Naive thymus-derived CD4-positive, alpha-beta T cell (primary cell): ENCODE data around the gene OR7A10. TPM values are rescaled to one million over a fixed set of nuclear protein-coding genes. Genes with fewer than 3 reads are reported as not detected.

Experiments
- ATAC-seq: fragments of 150-1000 bp; cut with Tn5 transposase; 2 replicates; pipeline ENCODE4 v1.10.0; 2021; ENCODE audit warnings: mild to moderate bottlenecking, moderate library complexity
- CTCF ChIA-PET: fragments of 350-600 bp; sonication (Branson Sonifier 250); formaldehyde crosslinking; loops from one replicate; lab custom pipeline; 2021; ENCODE audit warnings: antibody characterized with exemption; lab: Charles Lee
- POLR2A ChIA-PET: fragments of 350-600 bp; sonication (Branson Sonifier 250); formaldehyde crosslinking; loops from one replicate; lab custom pipeline; 2021; ENCODE audit warnings: antibody characterized with exemption, inconsistent platforms; lab: Charles Lee
- DNase-seq, 9 donors: peaks; one replicate each; pipeline versions ENCODE4 v3.0.0 to v3.0.0-alpha.2; 2020 to 2022; ENCODE audit warnings: mixed read lengths in 1 of 9
- H3K27ac ChIP-seq: one replicate; pipeline ENCODE4 v1.7.0; 2013; ENCODE audit warnings: mild to moderate bottlenecking, low read depth, low read length, moderate library complexity
- H3K27me3 ChIP-seq, 2 donors: one replicate each; pipeline ENCODE4 v1.7.0; 2013; ENCODE audit warnings: low read length in 2 of 2, mild to moderate bottlenecking in 2 of 2, moderate library complexity in 2 of 2; ENCODE audit not compliant: control insufficient read depth in 2 of 2, insufficient read depth in 2 of 2
- H3K36me3 ChIP-seq, 3 experiments: 1 replicate in 2 of 3; 2 replicates in 1 of 3; pipeline ENCODE4 v1.7.0; 2013; ENCODE audit warnings: low read length in 3 of 3, mild to moderate bottlenecking in 3 of 3, moderate library complexity in 1 of 3; ENCODE audit not compliant: insufficient read depth in 3 of 3, control insufficient read depth in 2 of 3
- H3K4me1 ChIP-seq, 2 donors: one replicate each; pipeline ENCODE4 v1.7.0; 2013; ENCODE audit warnings: low read length in 2 of 2, mild to moderate bottlenecking in 2 of 2, moderate library complexity in 1 of 2; ENCODE audit not compliant: control insufficient read depth in 2 of 2, insufficient read depth in 2 of 2
- H3K4me3 ChIP-seq: 2 replicates; pipeline ENCODE4 v1.7.0; 2013; ENCODE audit warnings: mild to moderate bottlenecking, low read length
- H3K9me3 ChIP-seq, 3 experiments: 1 replicate in 2 of 3; 2 replicates in 1 of 3; pipeline ENCODE4 v1.7.0; 2013; ENCODE audit warnings: low read length in 3 of 3; ENCODE audit not compliant: control insufficient read depth in 2 of 3
- H3K27ac Mint-ChIP-seq, 9 donors: one replicate each; pipeline ENCODE4 v1.8.0; 2020 to 2022; ENCODE audit warnings: mixed read lengths in 9 of 9, mild to moderate bottlenecking in 8 of 9, moderate library complexity in 5 of 9, inconsistent platforms in 2 of 9
- H3K27me3 Mint-ChIP-seq, 5 donors: one replicate each; pipeline ENCODE4 v1.8.0; 2021 to 2022; ENCODE audit warnings: mixed read lengths in 5 of 5, mild to moderate bottlenecking in 1 of 5
- H3K36me3 Mint-ChIP-seq, 5 donors: one replicate each; pipeline ENCODE4 v1.8.0; 2020 to 2022; ENCODE audit warnings: mixed read lengths in 5 of 5, mild to moderate bottlenecking in 3 of 5, inconsistent platforms in 1 of 5
- H3K4me1 Mint-ChIP-seq, 7 donors: one replicate each; pipeline ENCODE4 v1.8.0; 2020 to 2022; ENCODE audit warnings: mixed read lengths in 7 of 7, mild to moderate bottlenecking in 3 of 7, inconsistent platforms in 1 of 7
- H3K4me3 Mint-ChIP-seq, 10 donors: one replicate each; pipeline ENCODE4 v1.8.0; 2020 to 2022; ENCODE audit warnings: mild to moderate bottlenecking in 10 of 10, mixed read lengths in 10 of 10, moderate library complexity in 6 of 10, inconsistent platforms in 2 of 10
- H3K9me3 Mint-ChIP-seq, 11 donors: one replicate each; pipeline ENCODE4 v1.8.0; 2020 to 2022; ENCODE audit warnings: mixed read lengths in 11 of 11, mild to moderate bottlenecking in 4 of 11, inconsistent platforms in 1 of 11, moderate library complexity in 1 of 11
- intact Hi-C, 2 donors: fragments of 100-400 bp; cut with micrococcal nuclease; formaldehyde crosslinking; loops; one replicate each; pipeline ENCODE4 v1.15.1; 2023
- polyA plus RNA-seq, 2 donors: library from polyadenylated mRNA; unstranded; fragments of 300-500 nt; fragmentation: Illumina TruSeq; gene quantifications; one replicate each; pipeline ENCODE4 v1.2.3, GENCODE V29; 2021
- total RNA-seq, 6 experiments: library from RNA in 5 of 6; stranded (reverse) in 5 of 6; gene quantifications; 1 replicate in 5 of 6; 2 replicates in 1 of 6; pipeline ENCODE4 v1.2.3 and lab custom pipeline; 2021 to 2026

The OR7A10 gene
- total and polyA plus RNA-seq, 7 experiments from 2014 or later, result not detected

GRCh38 chr19:14843578-14843977 lies 5.1 kb downstream of the OR7A10 start:
- Mint-ChIP-seq H3K9me3 (peaks cover 0 to 7% (median 0%) of the 10 kb centered on the region in 11 donors), H3K4me3 (no peak overlapping the region), H3K27me3 (peaks cover 0 to 51% (median 45%) of the 10 kb centered on the region in 5 donors), H3K4me1 (no peaks in the 10 kb centered on the region), H3K27ac (no peak overlapping the region), H3K36me3 (no peaks in the 10 kb centered on the region)
- ChIA-PET CTCF (no interaction called here), POLR2A (no interaction called here)
- H3K27ac ChIP-seq, result no peak overlapping the region
- H3K36me3 ChIP-seq, result no peaks in the 10 kb centered on the region
- H3K4me3 ChIP-seq, result no peak overlapping the region
- DNase-seq (no peak), ATAC-seq (no peak)
- H3K4me1 ChIP-seq, result no peaks in the 10 kb centered on the region
- no peaks in the 10 kb centered on the region for H3K9me3 ChIP-seq
- intact Hi-C loops, result no loop called here
- H3K27me3 ChIP-seq, result no peaks in the 10 kb centered on the region

- no peak for DNase-seq
- no peaks in the 10 kb centered on the region for H3K36me3 Mint-ChIP-seq
- ChIA-PET POLR2A (no interaction called here), CTCF (no interaction called here)
- H3K4me3 Mint-ChIP-seq, result no peak overlapping the region
- no peak for ATAC-seq
- no peaks in the 10 kb centered on the region for H3K4me1 Mint-ChIP-seq
- Histone ChIP-seq H3K4me1 (no peaks in the 10 kb centered on the region), H3K27ac (no peak overlapping the region), H3K9me3 (no peaks in the 10 kb centered on the region), H3K4me3 (no peak overlapping the region), H3K36me3 (no peaks in the 10 kb centered on the region), H3K27me3 (no peaks in the 10 kb centered on the region)
- peaks cover 0 to 47% (median 44%) of the 10 kb centered on the region in 5 donors for H3K27me3 Mint-ChIP-seq
- intact Hi-C loops, result no loop called here
- no peak overlapping the region for H3K27ac Mint-ChIP-seq
- peaks cover 0 to 7% (median 0%) of the 10 kb centered on the region in 11 donors for H3K9me3 Mint-ChIP-seq
Measured at GRCh38 chr19:14843169-14843568, 5.6 kb downstream of the OR7A10 start.

GRCh38 chr19:14840206-14840605 lies 8.5 kb downstream of the OR7A10 start:
- CTCF ChIA-PET, result no interaction called here
- Histone ChIP-seq H3K27me3 (no peaks in the 10 kb centered on the region), H3K27ac (no peak overlapping the region), H3K4me3 (no peak overlapping the region), H3K36me3 (no peaks in the 10 kb centered on the region), H3K9me3 (no peaks in the 10 kb centered on the region), H3K4me1 (no peaks in the 10 kb centered on the region)
- intact Hi-C loops, result no loop called here
- no peak overlapping the region for H3K4me3 Mint-ChIP-seq
- no peaks in the 10 kb centered on the region for H3K36me3 Mint-ChIP-seq
- no peak for DNase-seq
- no peak overlapping the region for H3K27ac Mint-ChIP-seq
- no peaks in the 10 kb centered on the region for H3K4me1 Mint-ChIP-seq
- H3K9me3 Mint-ChIP-seq, result peaks cover 0 to 7% (median 0%) of the 10 kb centered on the region in 11 donors
- POLR2A ChIA-PET, result no interaction called here
- peaks cover 0 to 49% (median 38%) of the 10 kb centered on the region in 5 donors for H3K27me3 Mint-ChIP-seq
- no peak for ATAC-seq

GRCh38 chr19:14837391-14837790 lies 11.3 kb downstream of the OR7A10 start:
- ChIA-PET POLR2A (no interaction called here), CTCF (no interaction called here)
- no peak for DNase-seq
- intact Hi-C loops, result no loop called here
- Histone ChIP-seq H3K27ac (no peak overlapping the region), H3K9me3 (no peaks in the 10 kb centered on the region), H3K27me3 (no peaks in the 10 kb centered on the region), H3K36me3 (no peaks in the 10 kb centered on the region), H3K4me1 (no peaks in the 10 kb centered on the region), H3K4me3 (no peak overlapping the region)
- Mint-ChIP-seq H3K4me3 (no peak overlapping the region), H3K4me1 (no peaks in the 10 kb centered on the region), H3K36me3 (no peaks in the 10 kb centered on the region), H3K27me3 (peaks cover 0 to 42% (median 21%) of the 10 kb centered on the region in 5 donors), H3K9me3 (peaks cover 0 to 3% (median 0%) of the 10 kb centered on the region in 11 donors), H3K27ac (no peak overlapping the region)
- no peak for ATAC-seq

DNA sequence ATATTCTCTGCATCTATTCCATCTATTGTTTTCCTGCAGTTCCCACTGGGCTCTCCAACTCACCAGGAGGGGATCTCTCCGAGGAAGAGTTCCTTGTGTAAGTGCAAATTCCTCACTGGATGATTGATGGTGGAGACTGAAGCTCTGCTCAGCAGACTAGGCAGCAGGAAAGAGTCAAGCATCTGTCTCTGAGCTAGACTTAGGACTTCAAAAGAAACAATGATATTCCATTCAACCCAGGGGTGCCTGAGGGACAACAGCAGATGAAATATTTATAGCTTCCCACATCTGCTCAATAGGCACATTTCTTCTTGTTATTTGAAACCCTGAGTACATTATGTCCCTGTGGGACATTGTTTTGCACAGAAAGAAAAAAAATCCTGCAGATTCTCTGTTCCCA lies 13.7 kb downstream of the OR7A10 start, which contains the start of the genes OR7A5 and OR7C1:
Gene OR7A5, minus strand, starts transcription at position 175 of the 400 bp plus-strand sequence. CDS start 6,944 bp downstream, outside the sequence.
Gene OR7C1, minus strand, starts transcription at position 175 of the 400 bp plus-strand sequence. CDS start 35,049 bp downstream, outside the sequence.
- no peak within 1 kb of the TSS for H3K4me3 Mint-ChIP-seq
- Histone ChIP-seq H3K27me3 (no peaks in the 10 kb centered on the region), H3K9me3 (no peaks in the 10 kb centered on the region), H3K36me3 (no peaks in the 10 kb centered on the region), H3K27ac (no peak within 1 kb of the TSS), H3K4me3 (no peak within 1 kb of the TSS), H3K4me1 (no peaks in the 10 kb centered on the region)
- intact Hi-C loops, result no loop called here
- CTCF ChIA-PET, result no interaction called here
- DNase-seq (no peak), ATAC-seq (no peak)
- H3K27ac Mint-ChIP-seq, result no peak within 1 kb of the TSS
- peaks cover 0 to 32% (median 9%) of the 10 kb centered on the region in 5 donors for H3K27me3 Mint-ChIP-seq
- H3K36me3 Mint-ChIP-seq, result no peaks in the 10 kb centered on the region
- H3K9me3 Mint-ChIP-seq, result peaks cover 0 to 2% (median 0%) of the 10 kb centered on the region in 11 donors
- POLR2A ChIA-PET, result no interaction called here
- no peaks in the 10 kb centered on the region for H3K4me1 Mint-ChIP-seq

DNA sequence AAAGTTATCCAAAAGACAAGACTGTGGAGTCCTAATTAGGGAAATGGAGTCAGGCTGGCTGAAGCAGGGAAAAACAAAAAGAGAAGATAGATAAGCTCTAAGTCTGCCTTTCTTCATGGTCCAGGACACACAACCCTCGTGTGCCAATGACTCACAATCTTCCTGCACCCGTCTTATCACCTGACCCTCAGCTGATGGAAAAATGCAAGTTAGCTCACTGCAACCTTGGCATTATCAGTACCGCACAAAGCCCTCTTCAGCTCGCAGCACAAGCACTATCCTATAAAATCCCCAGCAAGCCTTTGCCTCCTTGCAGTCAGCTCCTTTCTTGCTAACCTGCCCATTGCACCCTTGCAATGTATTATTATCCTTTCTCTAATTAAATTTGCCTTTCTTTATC lies 18.0 kb downstream of the OR7A10 start:
- H3K27me3 Mint-ChIP-seq, result peaks cover 0 to 47% (median 34%) of the 10 kb centered on the region in 5 donors
- ChIA-PET POLR2A (no interaction called here), CTCF (no interaction called here)
- H3K4me1 Mint-ChIP-seq, result no peaks in the 10 kb centered on the region
- Histone ChIP-seq H3K36me3 (no peaks in the 10 kb centered on the region), H3K9me3 (no peaks in the 10 kb centered on the region), H3K27me3 (no peaks in the 10 kb centered on the region), H3K4me3 (no peak overlapping the region), H3K27ac (no peak overlapping the region), H3K4me1 (no peaks in the 10 kb centered on the region)
- ATAC-seq (no peak), DNase-seq (no peak)
- H3K27ac Mint-ChIP-seq, result no peak overlapping the region
- intact Hi-C loops, result no loop called here
- no peak overlapping the region for H3K4me3 Mint-ChIP-seq
- no peaks in the 10 kb centered on the region for H3K9me3 Mint-ChIP-seq
- no peaks in the 10 kb centered on the region for H3K36me3 Mint-ChIP-seq

GRCh38 chr19:14826006-14826405 lies 22.7 kb downstream of the OR7A10 start:
- no peak overlapping the region for H3K4me3 Mint-ChIP-seq
- peaks cover 0 to 2% (median 0%) of the 10 kb centered on the region in 7 donors for H3K4me1 Mint-ChIP-seq
- H3K27ac Mint-ChIP-seq, result no peak overlapping the region
- ChIA-PET CTCF (no interaction called here), POLR2A (no interaction called here)
- H3K4me3 ChIP-seq, result no peak overlapping the region
- intact Hi-C loops, result no loop called here
- H3K9me3 Mint-ChIP-seq, result peaks cover 0 to 6% (median 3%) of the 10 kb centered on the region in 11 donors
- DNase-seq (no peak), ATAC-seq (no peak)
- peaks cover 4 to 57% (median 44%) of the 10 kb centered on the region in 5 donors for H3K27me3 Mint-ChIP-seq
- peaks cover 0 to 3% of the 10 kb centered on the region in 2 donors for H3K27me3 ChIP-seq
- H3K4me1 ChIP-seq, result no peaks in the 10 kb centered on the region
- H3K9me3 ChIP-seq, result no peaks in the 10 kb centered on the region
- no peaks in the 10 kb centered on the region for H3K36me3 Mint-ChIP-seq
- no peak overlapping the region for H3K27ac ChIP-seq
- no peaks in the 10 kb centered on the region for H3K36me3 ChIP-seq
